Hematopoietic multipotent progenitor cell treated with erythropoietin and hydrocortisone succinate and interleukin-3 and kit ligand, for 8 days (in vitro differentiated cells): ENCODE results near the gene BUB1B.
A peak's percentile ranks its signal among the peaks of the same experiment; 100 is the strongest.
"Not testable (repeated sequence)": the region's sequence is repeated elsewhere in the genome, so short reads cannot be mapped to it uniquely, and the experiment has no call there.

Experiments
- DNase-seq: peaks from one replicate; pipeline ENCODE4 v3.0.0-alpha.2; 2015

BUB1B gene

GRCh38 chr15:40160689-40161688 is at the start of gene BUB1B:
BUB1B (plus strand) TSS chr15:40161069; CDS start chr15:40161221, 152 bp downstream.
- DNase-seq: peak; percentile 96

- no peak for DNase-seq
These were observed 49.0 kb upstream of the BUB1B start for GRCh38 chr15:40111888-40112287.

- no peak for DNase-seq
These were observed 48.1 kb upstream of the BUB1B start for GRCh38 chr15:40112789-40113188.

GRCh38 chr15:40114218-40114617 is 46.7 kb upstream of the BUB1B start:
- DNase-seq: no peak

- DNase-seq: not testable (repeated sequence)
These were observed 45.8 kb upstream of the BUB1B start for GRCh38 chr15:40115106-40115505.

- no peak for DNase-seq
These were observed 45.2 kb upstream of the BUB1B start for GRCh38 chr15:40115670-40116093.

- no peak for DNase-seq
These were observed 42.4 kb upstream of the BUB1B start for GRCh38 chr15:40118473-40118872.

GRCh38 chr15:40121911-40122638 is 38.8 kb upstream of the BUB1B start:
- DNase-seq: no peak

GRCh38 chr15:40122989-40123388 is 37.9 kb upstream of the BUB1B start:
- not testable (repeated sequence) for DNase-seq

GRCh38 chr15:40123863-40124262 is 37.0 kb upstream of the BUB1B start:
- DNase-seq: not testable (repeated sequence)

- DNase-seq: not testable (repeated sequence)
These were observed 36.5 kb upstream of the BUB1B start for GRCh38 chr15:40124333-40124732.

GRCh38 chr15:40124807-40125285 is 36.0 kb upstream of the BUB1B start:
- not testable (repeated sequence) for DNase-seq

GRCh38 chr15:40125950-40126349 is 34.9 kb upstream of the BUB1B start:
- no peak for DNase-seq

- no peak for DNase-seq
These were observed 31.9 kb upstream of the BUB1B start for GRCh38 chr15:40128766-40129660.

- DNase-seq: no peak
These were observed 30.8 kb upstream of the BUB1B start for GRCh38 chr15:40130118-40130517.

GRCh38 chr15:40130799-40131502 is 29.9 kb upstream of the BUB1B start:
- peak; percentile 22 for DNase-seq

GRCh38 chr15:40133544-40133943 is 27.3 kb upstream of the BUB1B start:
- DNase-seq: no peak

GRCh38 chr15:40134885-40135284 is 26.0 kb upstream of the BUB1B start:
- DNase-seq: no peak

GRCh38 chr15:40135846-40136450 is 24.9 kb upstream of the BUB1B start:
- DNase-seq: not testable (repeated sequence)

GRCh38 chr15:40136470-40137302 is 24.2 kb upstream of the BUB1B start:
- DNase-seq: no peak
